Astrocyte of the cerebellum (primary cell): Measurements from ENCODE around the gene CHST11.

Source experiments
- DNase-seq: peaks from one replicate; pipeline ENCODE4 v3.0.0-alpha.2; 2011; ENCODE audit warnings: low read depth
- H3K4me3 ChIP-seq: 2 replicates; pipeline ENCODE4 v1.5.1; 2011; ENCODE audit warnings: mild to moderate bottlenecking, low read depth, low read length, moderate library complexity
- CTCF ChIP-seq: IDR thresholded peaks from 2 replicates; pipeline ENCODE4 v1.5.1; 2012; ENCODE audit warnings: low read length, low read depth, moderate library complexity, mild to moderate bottlenecking; ENCODE audit errors: missing control alignments
- in situ Hi-C: cut with HindIII; loops from 2 replicates; pipeline ENCODE4 v1.10.0; 2017; ENCODE audit warnings: low sequenced_read_pairs

The CHST11 gene

GRCh38 chr12:104651811-104652210 lies 195.1 kb downstream of the CHST11 start:
- no peak for TF ChIP-seq CTCF
- DNase-seq: no peak
- H3K4me3 ChIP-seq: no peak overlapping the region
- in situ Hi-C loops: no loop called here

- TF ChIP-seq CTCF: no peak
- DNase-seq: no peak
- in situ Hi-C loops: no loop called here
- H3K4me3 ChIP-seq: no peak overlapping the region
Measured at GRCh38 chr12:104652358-104652757, 195.6 kb downstream of the CHST11 start.

DNA sequence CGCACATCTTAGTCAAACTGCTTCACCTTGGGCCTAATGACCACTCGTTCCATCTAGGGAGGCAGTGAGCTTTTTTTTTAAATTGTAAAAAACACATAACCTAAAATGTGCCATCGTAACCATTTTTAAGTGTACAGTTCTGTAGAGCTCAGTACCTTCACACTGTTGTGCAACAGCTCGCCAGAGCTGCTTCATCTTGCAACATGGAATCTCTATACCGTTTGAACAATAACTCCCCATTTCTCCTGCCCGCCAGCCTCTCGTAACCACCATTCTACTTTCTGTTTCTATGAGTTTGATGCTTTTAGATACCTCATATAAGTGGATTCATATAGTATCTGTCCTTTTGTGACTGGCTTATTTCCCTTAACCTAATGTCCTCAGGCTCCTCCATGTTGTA lies 196.2 kb downstream of the CHST11 start:
- no peak overlapping the region for H3K4me3 ChIP-seq
- in situ Hi-C loops: no loop called here

DNA sequence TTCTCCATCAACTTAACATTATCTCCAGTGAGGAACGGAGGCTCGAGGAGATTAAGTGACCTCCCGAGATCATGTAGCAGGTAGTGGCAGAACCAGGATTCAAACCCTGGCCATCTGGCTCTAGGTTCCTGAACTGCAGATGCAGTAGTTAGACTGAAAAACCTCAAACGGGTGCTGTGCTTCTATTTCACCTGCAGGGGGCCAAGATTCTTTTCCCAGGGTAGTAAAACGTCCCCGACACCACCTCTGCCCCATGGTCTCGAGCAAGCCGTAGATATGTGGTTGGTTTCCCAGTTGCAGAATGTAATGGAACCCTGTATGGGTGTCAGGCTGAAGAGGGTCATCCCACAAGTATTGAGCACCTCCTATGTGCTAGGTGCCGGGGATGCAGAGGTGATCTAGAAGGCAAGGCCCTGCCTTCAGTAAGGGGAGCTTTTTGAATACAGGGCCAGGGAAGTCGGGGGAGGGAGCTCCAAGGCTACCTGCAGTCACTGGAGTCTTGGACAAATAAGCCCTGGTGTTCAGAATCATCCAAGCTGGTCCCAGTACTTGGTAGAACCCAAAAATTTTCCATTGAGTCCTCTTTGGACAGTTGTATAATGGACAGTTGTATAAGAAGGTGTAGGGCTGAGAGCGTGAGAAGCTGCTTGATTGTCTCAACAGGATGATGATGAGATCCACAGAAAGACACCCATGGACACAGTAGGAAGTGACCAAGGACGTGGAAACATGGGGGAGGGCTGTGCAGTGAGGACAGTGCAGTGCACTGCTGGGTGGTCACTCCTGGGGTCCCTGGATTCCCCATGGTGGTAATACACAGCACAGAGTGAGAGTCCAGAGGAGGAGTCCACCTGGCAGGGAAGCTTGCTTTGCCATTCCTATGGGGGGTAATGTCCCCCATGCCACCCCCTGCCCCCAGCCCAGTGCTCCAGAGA lies 197.2 kb downstream of the CHST11 start:
- no peak for DNase-seq
- no peak overlapping the region for H3K4me3 ChIP-seq
- TF ChIP-seq CTCF: peak; percentile 24
- in situ Hi-C loops: no loop called here

More for the DNA sequence above, 196.2 kb downstream of the CHST11 start:
- no peak for TF ChIP-seq CTCF
- no peak for DNase-seq

DNA sequence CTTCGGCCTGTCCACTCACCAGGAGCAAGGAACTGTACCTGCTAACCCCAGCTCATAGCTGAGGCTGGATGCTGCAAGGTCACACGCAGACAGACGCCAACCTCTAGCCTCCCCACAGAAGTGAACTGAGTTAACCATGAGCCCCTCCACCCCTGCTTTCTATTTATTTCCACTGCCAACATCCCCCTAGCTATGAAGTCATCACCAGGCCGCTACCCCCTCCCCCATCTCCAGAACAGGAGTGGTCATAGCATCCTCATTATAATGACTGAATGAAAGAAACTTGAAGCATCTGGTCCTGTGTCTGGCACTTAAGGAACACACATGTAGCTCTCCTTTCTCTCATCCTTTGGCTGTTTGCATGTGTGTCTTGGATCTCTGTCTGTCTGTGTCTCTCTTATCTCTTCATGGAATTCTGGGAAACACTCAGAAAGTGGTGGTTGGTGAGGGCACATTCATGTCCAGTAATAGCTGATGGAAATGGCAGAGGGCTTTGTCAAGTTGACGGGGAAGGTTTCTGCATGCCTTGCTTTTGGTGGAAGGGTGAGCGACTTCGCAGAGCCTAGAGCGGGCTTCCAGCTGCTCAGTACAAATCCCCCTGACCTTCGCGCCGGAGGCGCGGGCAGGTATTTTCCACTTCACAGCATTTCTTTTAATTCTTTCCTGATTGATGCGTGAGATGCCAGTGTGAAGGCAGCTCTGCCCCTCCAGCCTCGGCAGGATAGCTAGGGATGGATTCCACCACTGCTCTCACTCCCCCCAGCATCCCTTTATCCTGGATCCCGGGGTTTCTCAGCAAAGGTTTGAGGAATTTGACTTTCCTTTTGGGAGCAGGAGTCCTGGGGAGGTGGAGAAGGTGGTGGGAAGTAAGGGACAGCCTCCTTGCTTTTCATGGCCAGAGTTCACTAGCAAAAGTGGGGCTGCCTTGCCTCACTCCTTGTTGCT lies 198.2 kb downstream of the CHST11 start:
- no peak for DNase-seq
- in situ Hi-C loops: no loop called here
- no peak for TF ChIP-seq CTCF
- no peak overlapping the region for H3K4me3 ChIP-seq

GRCh38 chr12:104656383-104656782 lies 199.6 kb downstream of the CHST11 start:
- TF ChIP-seq CTCF: no peak
- in situ Hi-C loops: no loop called here
- no peak for DNase-seq
- H3K4me3 ChIP-seq: no peak overlapping the region
